Panc1 (cell line): ENCODE measurements around the gene PCDHB5. TPM values are rescaled to one million over a fixed set of nuclear protein-coding genes. Genes with fewer than 3 reads are reported as not detected.
"Not testable (repeated sequence)": the region's sequence is repeated elsewhere in the genome, so short reads cannot be mapped to it uniquely, and the experiment has no call there.

Experiments used
- ATAC-seq: fragments of 200-7000 bp; cut with Tn5 transposase; 2 replicates; pipeline ENCODE4 v1.9.1; 2020; ENCODE audit warnings: mild to moderate bottlenecking, moderate library complexity
- BruUV-seq: library from RNA; stranded (reverse); fragments of 400-500 nt; replicated peaks from 2 replicates; lab custom pipeline; 2021; lab: Mats Ljungman, UMichigan
- CTCF ChIA-PET: fragments of 300-600 bp; sonication (Branson Sonifier 250); formaldehyde crosslinking; loops from one replicate; lab custom pipeline; 2022; ENCODE audit warnings: antibody characterized with exemption; lab: Charles Lee
- POLR2A ChIA-PET: fragments of 300-600 bp; sonication (Branson Sonifier 250); formaldehyde crosslinking; loops from one replicate; lab custom pipeline; 2022; ENCODE audit warnings: antibody characterized with exemption; lab: Charles Lee
- DNase-seq: peaks from one replicate; pipeline ENCODE4 v3.0.0-alpha.2; 2010; ENCODE audit warnings: low read depth, low spot score
- H3K27ac ChIP-seq: 2 replicates; pipeline ENCODE4 v1.5.1; 2011; ENCODE audit warnings: mild to moderate bottlenecking, low read length, inconsistent platforms
- H3K27me3 ChIP-seq: fragments of 200-500 bp; sonication (Bioruptor generic); 2 replicates; pipeline ENCODE4 v1.6.0; 2014; ENCODE audit warnings: low read length, inconsistent platforms; ENCODE audit not compliant: control insufficient read depth, insufficient read depth
- H3K36me3 ChIP-seq: fragments of 200-500 bp; sonication (Bioruptor generic); 2 replicates; pipeline ENCODE4 v1.5.1; 2014; ENCODE audit warnings: inconsistent platforms, mild to moderate bottlenecking, low read length, moderate library complexity; ENCODE audit not compliant: control insufficient read depth, insufficient read depth
- H3K4me1 ChIP-seq: 2 replicates; pipeline ENCODE4 v1.5.1; 2011; ENCODE audit warnings: inconsistent platforms, mild to moderate bottlenecking, low read length, moderate library complexity; ENCODE audit not compliant: control insufficient read depth, insufficient read depth
- H3K4me3 ChIP-seq, 2 experiments: 2 replicates each; pipeline ENCODE4 v1.5.1; 2011 to 2012; ENCODE audit warnings: low read depth in 2 of 2, low read length in 2 of 2, mild to moderate bottlenecking in 2 of 2, inconsistent platforms in 1 of 2, moderate library complexity in 1 of 2
- H3K9me3 ChIP-seq: fragments of 200-500 bp; sonication (Bioruptor generic); 2 replicates; pipeline ENCODE4 v1.5.1; 2014; ENCODE audit warnings: low read depth, mild to moderate bottlenecking, inconsistent platforms, low read length, moderate library complexity; ENCODE audit not compliant: control insufficient read depth, insufficient read depth
- POLR2AphosphoS5 ChIP-seq: IDR thresholded peaks from 2 replicates; pipeline ENCODE4 v1.6.1; 2012; ENCODE audit warnings: mild to moderate bottlenecking, low read depth, low read length, moderate library complexity
- SIN3A ChIP-seq: IDR thresholded peaks from 2 replicates; pipeline ENCODE4 v1.6.1; 2012; ENCODE audit warnings: low read depth, mild to moderate bottlenecking, low read length, moderate library complexity, borderline replicate concordance; ENCODE audit not compliant: insufficient read depth
- TCF7L2 ChIP-seq: IDR thresholded peaks from 2 replicates; pipeline ENCODE4 v1.6.1; 2011; ENCODE audit warnings: mild to moderate bottlenecking, low read depth, low read length, inconsistent platforms
- in situ Hi-C: cut with HindIII; loops from 2 replicates; pipeline ENCODE4 v1.10.0; 2016; ENCODE audit warnings: low sequenced_read_pairs, low pct_unique_long_range_greater_than_20kb
- intact Hi-C: fragments of 100-400 bp; cut with micrococcal nuclease; formaldehyde crosslinking; loops from one replicate; pipeline ENCODE4 v1.10.0; 2022; ENCODE audit not compliant: unreplicated experiment
- total RNA-seq: library from RNA; stranded (reverse); gene quantifications from one replicate; pipeline ENCODE4 v1.2.1, GENCODE V29; 2021; ENCODE audit not compliant: unreplicated experiment
- TF ChIP-seq, protein P1 (sequence below), 2 experiments: IDR thresholded peaks; 2 replicates each; pipeline ENCODE4 v1.6.1; 2011 to 2012; ENCODE audit warnings: low read depth in 2 of 2, control low read depth in 1 of 2, low read length in 1 of 2, mild to moderate bottlenecking in 1 of 2, moderate library complexity in 1 of 2; ENCODE audit not compliant: insufficient read depth in 1 of 2
- TF ChIP-seq, protein P2 (sequence below): fragments of 450-650 bp; IDR thresholded peaks from 2 replicates; pipeline ENCODE4 v1.5.1; 2017; ENCODE audit warnings: mild to moderate bottlenecking

The PCDHB5 gene
- total RNA-seq, 1 experiment from 2014 or later, result 0.08 TPM

- DNase-seq (no peak), ATAC-seq (no peak)
- H3K27ac ChIP-seq, result no peak overlapping the region
- H3K27me3 ChIP-seq, result no peaks in the 10 kb centered on the region
- BruUV-seq, result no TSS peak
- ChIA-PET CTCF (interaction anchor here (0.6 kb wide), 1 partner anchor 56 kb away, joined by 3 read pairs; no protein-coding TSS in a partner anchor), POLR2A (no interaction called here)
- H3K9me3 ChIP-seq, result no peaks in the 10 kb centered on the region
- peaks cover 4% of the 10 kb centered on the region; the same call in 1 of the 2 replicates for H3K4me1 ChIP-seq
- intact Hi-C loops (no loop called here), in situ Hi-C loops (no loop called here)
- no peaks in the 10 kb centered on the region for H3K36me3 ChIP-seq
- peak overlapping the region; percentile 39 to 45 for H3K4me3 ChIP-seq
- TF ChIP-seq, protein P1, sequence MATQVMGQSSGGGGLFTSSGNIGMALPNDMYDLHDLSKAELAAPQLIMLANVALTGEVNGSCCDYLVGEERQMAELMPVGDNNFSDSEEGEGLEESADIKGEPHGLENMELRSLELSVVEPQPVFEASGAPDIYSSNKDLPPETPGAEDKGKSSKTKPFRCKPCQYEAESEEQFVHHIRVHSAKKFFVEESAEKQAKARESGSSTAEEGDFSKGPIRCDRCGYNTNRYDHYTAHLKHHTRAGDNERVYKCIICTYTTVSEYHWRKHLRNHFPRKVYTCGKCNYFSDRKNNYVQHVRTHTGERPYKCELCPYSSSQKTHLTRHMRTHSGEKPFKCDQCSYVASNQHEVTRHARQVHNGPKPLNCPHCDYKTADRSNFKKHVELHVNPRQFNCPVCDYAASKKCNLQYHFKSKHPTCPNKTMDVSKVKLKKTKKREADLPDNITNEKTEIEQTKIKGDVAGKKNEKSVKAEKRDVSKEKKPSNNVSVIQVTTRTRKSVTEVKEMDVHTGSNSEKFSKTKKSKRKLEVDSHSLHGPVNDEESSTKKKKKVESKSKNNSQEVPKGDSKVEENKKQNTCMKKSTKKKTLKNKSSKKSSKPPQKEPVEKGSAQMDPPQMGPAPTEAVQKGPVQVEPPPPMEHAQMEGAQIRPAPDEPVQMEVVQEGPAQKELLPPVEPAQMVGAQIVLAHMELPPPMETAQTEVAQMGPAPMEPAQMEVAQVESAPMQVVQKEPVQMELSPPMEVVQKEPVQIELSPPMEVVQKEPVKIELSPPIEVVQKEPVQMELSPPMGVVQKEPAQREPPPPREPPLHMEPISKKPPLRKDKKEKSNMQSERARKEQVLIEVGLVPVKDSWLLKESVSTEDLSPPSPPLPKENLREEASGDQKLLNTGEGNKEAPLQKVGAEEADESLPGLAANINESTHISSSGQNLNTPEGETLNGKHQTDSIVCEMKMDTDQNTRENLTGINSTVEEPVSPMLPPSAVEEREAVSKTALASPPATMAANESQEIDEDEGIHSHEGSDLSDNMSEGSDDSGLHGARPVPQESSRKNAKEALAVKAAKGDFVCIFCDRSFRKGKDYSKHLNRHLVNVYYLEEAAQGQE (IDR thresholded peaks at IDR 0.05; ENCODE audit: insufficient read depth in 1 of 2, low read depth in 2 of 2, low read length in 1 of 2), result no peak
- TF ChIP-seq SIN3A, result no peak
- no peak for TF ChIP-seq TCF7L2
- no peak for TF ChIP-seq POLR2AphosphoS5
- TF ChIP-seq, protein P2, sequence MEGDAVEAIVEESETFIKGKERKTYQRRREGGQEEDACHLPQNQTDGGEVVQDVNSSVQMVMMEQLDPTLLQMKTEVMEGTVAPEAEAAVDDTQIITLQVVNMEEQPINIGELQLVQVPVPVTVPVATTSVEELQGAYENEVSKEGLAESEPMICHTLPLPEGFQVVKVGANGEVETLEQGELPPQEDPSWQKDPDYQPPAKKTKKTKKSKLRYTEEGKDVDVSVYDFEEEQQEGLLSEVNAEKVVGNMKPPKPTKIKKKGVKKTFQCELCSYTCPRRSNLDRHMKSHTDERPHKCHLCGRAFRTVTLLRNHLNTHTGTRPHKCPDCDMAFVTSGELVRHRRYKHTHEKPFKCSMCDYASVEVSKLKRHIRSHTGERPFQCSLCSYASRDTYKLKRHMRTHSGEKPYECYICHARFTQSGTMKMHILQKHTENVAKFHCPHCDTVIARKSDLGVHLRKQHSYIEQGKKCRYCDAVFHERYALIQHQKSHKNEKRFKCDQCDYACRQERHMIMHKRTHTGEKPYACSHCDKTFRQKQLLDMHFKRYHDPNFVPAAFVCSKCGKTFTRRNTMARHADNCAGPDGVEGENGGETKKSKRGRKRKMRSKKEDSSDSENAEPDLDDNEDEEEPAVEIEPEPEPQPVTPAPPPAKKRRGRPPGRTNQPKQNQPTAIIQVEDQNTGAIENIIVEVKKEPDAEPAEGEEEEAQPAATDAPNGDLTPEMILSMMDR, result no peak
Measured at GRCh38 chr5:141150993-141151325, 16.0 kb downstream of the PCDHB5 start.

DNA sequence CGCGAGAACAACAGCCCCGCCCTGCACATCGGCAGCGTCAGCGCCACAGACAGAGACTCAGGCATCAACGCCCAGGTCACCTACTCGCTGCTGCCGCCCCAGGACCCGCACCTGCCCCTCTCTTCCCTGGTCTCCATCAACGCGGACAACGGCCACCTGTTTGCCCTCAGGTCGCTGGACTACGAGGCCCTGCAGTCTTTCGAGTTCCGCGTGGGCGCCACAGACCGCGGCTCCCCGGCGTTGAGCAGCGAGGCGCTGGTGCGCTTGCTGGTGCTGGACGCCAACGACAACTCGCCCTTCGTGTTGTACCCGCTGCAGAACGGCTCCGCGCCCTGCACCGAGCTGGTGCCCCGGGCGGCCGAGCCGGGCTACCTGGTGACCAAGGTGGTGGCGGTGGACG, 16.6 kb downstream of the PCDHB5 start:
- DNase-seq, CTCF ChIA-PET, H3K27me3 ChIP-seq, in situ Hi-C loops, BruUV-seq, H3K4me1 ChIP-seq, H3K4me3 ChIP-seq, POLR2A ChIA-PET, H3K36me3 ChIP-seq, H3K9me3 ChIP-seq, H3K27ac ChIP-seq, ATAC-seq, intact Hi-C loops: not testable (repeated sequence)

DNA sequence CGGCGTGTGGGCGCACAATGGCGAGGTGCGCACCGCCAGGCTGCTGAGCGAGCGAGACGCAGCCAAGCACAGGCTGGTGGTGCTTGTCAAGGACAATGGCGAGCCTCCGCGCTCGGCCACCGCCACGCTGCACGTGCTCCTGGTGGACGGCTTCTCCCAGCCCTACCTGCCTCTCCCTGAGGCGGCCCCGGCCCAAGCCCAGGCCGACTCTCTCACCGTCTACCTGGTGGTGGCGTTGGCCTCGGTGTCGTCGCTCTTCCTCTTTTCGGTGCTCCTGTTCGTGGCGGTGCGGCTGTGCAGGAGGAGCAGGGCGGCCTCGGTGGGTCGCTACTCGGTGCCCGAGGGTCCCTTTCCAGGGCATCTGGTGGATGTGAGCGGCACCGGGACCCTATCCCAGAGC, 17.1 kb downstream of the PCDHB5 start:
- intact Hi-C loops, H3K36me3 ChIP-seq, POLR2A ChIA-PET, BruUV-seq, in situ Hi-C loops, H3K4me1 ChIP-seq, DNase-seq, H3K27me3 ChIP-seq, H3K27ac ChIP-seq, ATAC-seq, H3K9me3 ChIP-seq, H3K4me3 ChIP-seq: not testable (repeated sequence)
- CTCF ChIA-PET, result interaction anchor here (0.6 kb wide), 1 partner anchor 48 kb away, joined by 5 read pairs; no protein-coding TSS in a partner anchor
